Measurements from ENCODE around the gene SSUH2. TPM values are rescaled to one million over a fixed set of nuclear protein-coding genes. Genes with fewer than 3 reads are reported as not detected.

Gene SSUH2
- total and polyA plus RNA-seq, 2 experiments from 2014 or later, result 19.7 to 21.3 TPM

DNA sequence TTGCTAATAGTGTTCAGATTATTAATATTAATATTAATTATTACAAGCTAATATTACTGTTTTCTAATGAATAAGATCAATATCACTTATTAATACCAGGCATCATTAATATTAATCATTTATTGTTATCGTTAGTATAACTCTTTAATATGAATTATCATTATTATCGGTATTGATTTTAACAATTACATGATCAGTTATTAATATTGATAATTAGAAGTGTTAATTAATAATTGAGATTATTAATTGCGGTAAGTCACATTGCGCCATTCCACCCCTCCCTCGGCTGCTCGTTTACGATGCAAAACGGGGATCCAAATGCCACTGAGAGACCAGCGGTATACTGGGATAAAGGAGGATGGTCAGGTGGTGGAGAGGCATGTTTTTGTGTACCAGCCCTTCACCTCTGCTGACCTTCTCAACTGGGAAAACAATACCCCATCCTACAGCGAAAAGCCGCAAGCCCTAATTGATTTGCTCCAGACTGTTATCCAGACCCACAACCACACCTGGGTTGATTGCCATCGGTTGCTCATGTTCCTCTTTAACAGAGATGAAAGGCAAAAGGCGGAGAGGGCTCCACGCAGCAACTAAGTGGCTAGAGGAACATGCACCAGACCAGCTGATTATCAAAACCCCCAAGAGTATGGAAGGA lies 28.6 kb upstream of the SSUH2 start:
- WGBS (ENCODE audit: low lambda C conversion rate, missing lambda C conversion rate), result 78% methylated on average over 14 of the region's 14 CpGs

DNA sequence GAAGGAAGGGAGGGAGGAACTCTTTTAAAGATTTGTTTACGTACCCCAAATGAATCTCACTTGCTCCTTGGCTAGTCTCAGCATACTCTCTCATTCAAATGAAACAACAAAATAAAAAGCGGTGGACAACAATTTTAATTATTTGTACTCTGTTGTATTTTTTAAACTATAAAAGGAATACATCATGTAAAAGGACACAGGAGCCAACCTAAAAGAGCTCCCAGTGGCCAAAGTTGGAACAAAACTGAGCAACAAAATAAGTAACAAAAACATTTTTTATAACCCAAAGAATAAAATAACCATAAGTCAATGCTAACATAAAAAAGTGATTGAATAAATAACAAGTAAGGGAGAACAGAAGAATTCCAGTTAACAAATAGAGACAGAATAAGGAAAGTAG lies 24.4 kb upstream of the SSUH2 start:
- no peaks in the 10 kb centered on the region for H4K20me1 ChIP-seq (ENCODE audit: insufficient read depth, poor library complexity, severe bottlenecking)
- H3K4me3 ChIP-seq, result no peak overlapping the region
- H3K4me1 ChIP-seq (ENCODE audit: insufficient read depth), result no peaks in the 10 kb centered on the region
- H3K36me3 ChIP-seq (replicated peaks; ENCODE audit: insufficient read depth, low read depth), result no peaks in the 10 kb centered on the region
- no peak overlapping the region for H3K4me2 ChIP-seq
- H3K9me2 ChIP-seq (replicated peaks; ENCODE audit: insufficient read depth), result no peaks in the 10 kb centered on the region
- H3K9me3 ChIP-seq (ENCODE audit: low read depth), result no peaks in the 10 kb centered on the region
- no peak for TF ChIP-seq CTCF (IDR thresholded peaks at IDR 0.05; ENCODE audit: poor library complexity)
- TF ChIP-seq EZH2phosphoT487 (IDR thresholded peaks at IDR 0.05; ENCODE audit: low read depth, severe bottlenecking, unreplicated experiment), result no peak
- no peak for TF ChIP-seq EZH2 (IDR thresholded peaks at IDR 0.05; ENCODE audit: borderline replicate concordance)
- H3K27me3 ChIP-seq, result no peaks in the 10 kb centered on the region
- no peak overlapping the region for H2AFZ ChIP-seq
- H3K79me2 ChIP-seq, result no peaks in the 10 kb centered on the region
- no peak for DNase-seq (ENCODE audit: low spot score)
- H3K27ac ChIP-seq, result no peak overlapping the region
- WGBS (ENCODE audit: low lambda C conversion rate, missing lambda C conversion rate), result 77% methylated on average over 2 of the region's 2 CpGs

More for the DNA sequence above, 28.6 kb upstream of the SSUH2 start:
- Histone ChIP-seq H3K27ac (no peak overlapping the region), H3K4me3 (no peak overlapping the region), H3K27me3 (no peaks in the 10 kb centered on the region), H3K4me1 (ENCODE audit: insufficient read depth) (no peaks in the 10 kb centered on the region), H3K36me3 (replicated peaks; ENCODE audit: insufficient read depth, low read depth) (no peaks in the 10 kb centered on the region), H3K9me2 (replicated peaks; ENCODE audit: insufficient read depth) (no peaks in the 10 kb centered on the region), H3K4me2 (no peak overlapping the region), H3K79me2 (no peaks in the 10 kb centered on the region), H2AFZ (no peak overlapping the region), H4K20me1 (ENCODE audit: insufficient read depth, poor library complexity, severe bottlenecking) (no peaks in the 10 kb centered on the region), H3K9me3 (ENCODE audit: low read depth) (no peaks in the 10 kb centered on the region)
- no peak for DNase-seq (ENCODE audit: low spot score)
- TF ChIP-seq EZH2phosphoT487 (IDR thresholded peaks at IDR 0.05; ENCODE audit: low read depth, severe bottlenecking, unreplicated experiment), result no peak
- no peak for TF ChIP-seq CTCF (IDR thresholded peaks at IDR 0.05; ENCODE audit: poor library complexity)
- no peak for TF ChIP-seq EZH2 (IDR thresholded peaks at IDR 0.05; ENCODE audit: borderline replicate concordance)

DNA sequence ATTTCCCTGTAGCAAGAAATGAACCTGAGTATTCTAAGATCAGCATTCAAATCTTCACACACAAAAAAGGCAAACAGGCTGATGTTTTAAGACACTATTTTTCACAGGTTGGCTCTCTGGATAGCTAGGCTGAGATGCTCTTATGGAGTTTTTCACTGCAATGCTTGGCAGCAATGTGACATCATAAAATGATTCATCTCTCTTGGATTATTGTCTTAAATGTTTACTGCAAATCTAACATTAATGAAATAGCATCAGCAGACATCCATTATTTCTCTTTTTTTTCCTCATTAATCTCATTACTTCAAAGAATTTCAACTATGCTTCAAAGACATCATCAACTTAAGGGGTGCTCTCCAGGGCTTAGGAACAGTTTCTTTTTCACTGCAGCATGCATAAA lies 23.6 kb upstream of the SSUH2 start:
- TF ChIP-seq EZH2phosphoT487 (IDR thresholded peaks at IDR 0.05; ENCODE audit: low read depth, severe bottlenecking, unreplicated experiment) (no peak), CTCF (IDR thresholded peaks at IDR 0.05; ENCODE audit: poor library complexity) (no peak), EZH2 (IDR thresholded peaks at IDR 0.05; ENCODE audit: borderline replicate concordance) (no peak)

More for the DNA sequence above, 23.6 kb upstream of the SSUH2 start:
- no peak overlapping the region for H2AFZ ChIP-seq
- H3K79me2 ChIP-seq, result no peaks in the 10 kb centered on the region
- H4K20me1 ChIP-seq (ENCODE audit: insufficient read depth, poor library complexity, severe bottlenecking), result no peaks in the 10 kb centered on the region
- no peaks in the 10 kb centered on the region for H3K4me1 ChIP-seq (ENCODE audit: insufficient read depth)
- no peaks in the 10 kb centered on the region for H3K9me2 ChIP-seq (replicated peaks; ENCODE audit: insufficient read depth)
- no peak for DNase-seq (ENCODE audit: low spot score)
- H3K27me3 ChIP-seq, result no peaks in the 10 kb centered on the region
- H3K9me3 ChIP-seq (ENCODE audit: low read depth), result no peaks in the 10 kb centered on the region
- no peak overlapping the region for H3K4me2 ChIP-seq
- no peak overlapping the region for H3K4me3 ChIP-seq
- H3K27ac ChIP-seq, result no peak overlapping the region
- H3K36me3 ChIP-seq (replicated peaks; ENCODE audit: insufficient read depth, low read depth), result no peaks in the 10 kb centered on the region
